Hippocampal formation (tissue), 2 donors: ENCODE measurements around the gene SLC13A4.
"Not testable (repeated sequence)": the region's sequence is repeated elsewhere in the genome, so short reads cannot be mapped to it uniquely, and the experiment has no call there.

ENCODE experiments used
- DNase-seq, 2 donors: peaks; one replicate each; lab custom pipeline; 2025; lab: John Stamatoyannopoulos, UW

Gene SLC13A4

DNA sequence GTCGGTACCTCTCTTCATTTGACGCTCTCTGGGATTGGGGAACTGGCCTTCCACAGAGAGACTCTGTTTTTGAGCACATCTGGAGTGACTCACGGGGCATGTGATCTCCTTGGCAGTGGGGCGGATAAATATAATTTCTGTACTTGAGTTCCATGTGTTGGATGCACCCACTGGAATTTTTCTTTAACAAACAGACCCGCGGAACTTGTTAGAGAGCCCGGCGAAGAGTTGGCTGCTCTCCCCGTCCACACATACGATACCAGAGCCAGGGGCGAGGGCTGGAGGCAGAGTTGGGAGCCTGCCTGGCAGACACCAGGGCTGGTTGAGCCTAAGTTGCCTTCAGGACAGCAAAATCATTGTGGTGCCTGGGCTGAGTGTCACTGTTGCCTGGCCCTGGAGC is 20.8 kb upstream of the SLC13A4 start, which contains the start of gene FAM180A:
FAM180A (minus strand) TSS at position 44 of the 400 bp plus-strand sequence. CDS start 233 bp downstream, outside the sequence.
- DNase-seq: no peak

DNA sequence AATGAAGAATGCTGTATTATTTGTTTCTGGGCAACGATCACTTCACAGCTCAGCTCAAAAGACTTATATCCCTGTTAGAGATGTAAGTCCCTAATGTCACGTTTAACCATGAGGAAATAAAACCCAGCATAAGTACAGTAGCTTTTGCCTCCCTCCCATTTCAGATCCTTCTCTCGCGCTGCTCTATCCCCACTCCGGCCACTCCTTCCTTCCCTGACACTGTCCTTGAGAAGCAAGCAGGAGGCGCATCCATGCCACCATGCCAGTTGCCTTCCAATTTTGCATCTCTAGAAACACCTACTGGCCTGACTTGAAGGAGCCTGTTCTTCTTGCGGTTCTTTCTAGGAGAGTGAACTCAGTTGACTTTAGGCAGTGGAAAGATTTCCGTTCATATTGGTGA is 19.4 kb upstream of the SLC13A4 start:
- DNase-seq: no peak

DNA sequence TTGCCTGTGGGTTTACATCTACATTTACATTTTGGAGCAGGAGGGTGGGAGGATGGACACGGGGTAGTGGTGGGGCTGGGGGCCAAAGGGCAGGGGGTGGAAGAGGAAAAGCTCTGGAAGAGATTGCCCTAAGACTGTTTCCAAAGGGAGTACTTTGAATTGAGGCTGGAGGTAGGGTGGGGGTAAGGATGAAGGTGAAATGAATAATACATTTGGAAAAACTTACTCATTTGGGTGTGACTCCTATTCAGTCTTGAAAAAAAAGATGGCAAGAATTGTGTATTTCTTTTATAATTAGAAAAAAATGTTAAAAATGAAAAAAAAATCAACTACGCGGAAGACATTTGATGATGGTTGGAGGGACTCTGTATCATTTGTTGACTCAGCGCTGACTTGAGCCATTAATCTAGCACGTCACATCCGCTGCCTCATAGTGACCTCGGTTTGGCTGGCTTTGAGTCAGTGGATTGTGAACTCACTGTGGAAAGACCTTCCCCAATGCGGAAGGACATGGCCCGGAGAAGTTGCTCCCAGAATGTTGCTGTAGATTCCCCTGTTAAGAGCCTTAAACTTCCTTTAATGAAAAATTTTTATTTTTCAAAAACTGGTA is 17.8 kb upstream of the SLC13A4 start:
- no peak for DNase-seq

DNA sequence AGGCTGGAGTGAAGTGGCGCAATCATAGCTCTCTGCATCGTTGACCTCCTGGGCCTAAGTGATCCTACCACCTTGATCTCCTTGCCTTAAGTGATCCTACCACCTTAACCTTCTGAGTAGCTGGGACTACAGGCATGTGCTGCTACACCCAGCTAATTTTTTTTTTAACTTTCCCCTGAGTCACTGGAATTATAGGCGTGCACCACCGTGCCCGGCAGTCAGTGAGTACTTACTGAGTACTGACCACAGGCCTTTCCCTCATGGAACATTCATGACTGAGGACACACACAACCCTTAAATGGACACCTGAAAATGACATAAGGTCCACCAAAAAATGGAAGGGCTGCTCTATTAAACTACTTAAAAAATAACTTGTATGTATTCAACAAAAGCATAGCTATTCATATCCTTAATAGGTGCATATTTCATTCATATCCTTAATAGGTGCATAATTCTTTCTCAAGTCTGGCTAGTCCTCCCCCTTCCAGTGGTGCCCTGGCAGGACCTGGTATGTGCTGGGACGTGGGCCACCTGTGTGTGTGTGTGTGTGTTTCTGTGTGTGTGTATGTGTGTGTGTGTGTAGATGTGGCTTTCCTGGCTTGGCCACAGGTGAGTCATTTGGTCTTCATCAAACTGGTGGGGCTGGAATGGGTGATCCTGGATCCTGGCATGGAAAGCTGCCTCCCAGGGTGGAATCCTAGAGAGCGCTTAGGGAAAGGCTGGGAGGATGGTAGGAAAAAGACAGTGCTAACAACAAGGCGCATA is 17.1 kb upstream of the SLC13A4 start:
- DNase-seq: no peak

DNA sequence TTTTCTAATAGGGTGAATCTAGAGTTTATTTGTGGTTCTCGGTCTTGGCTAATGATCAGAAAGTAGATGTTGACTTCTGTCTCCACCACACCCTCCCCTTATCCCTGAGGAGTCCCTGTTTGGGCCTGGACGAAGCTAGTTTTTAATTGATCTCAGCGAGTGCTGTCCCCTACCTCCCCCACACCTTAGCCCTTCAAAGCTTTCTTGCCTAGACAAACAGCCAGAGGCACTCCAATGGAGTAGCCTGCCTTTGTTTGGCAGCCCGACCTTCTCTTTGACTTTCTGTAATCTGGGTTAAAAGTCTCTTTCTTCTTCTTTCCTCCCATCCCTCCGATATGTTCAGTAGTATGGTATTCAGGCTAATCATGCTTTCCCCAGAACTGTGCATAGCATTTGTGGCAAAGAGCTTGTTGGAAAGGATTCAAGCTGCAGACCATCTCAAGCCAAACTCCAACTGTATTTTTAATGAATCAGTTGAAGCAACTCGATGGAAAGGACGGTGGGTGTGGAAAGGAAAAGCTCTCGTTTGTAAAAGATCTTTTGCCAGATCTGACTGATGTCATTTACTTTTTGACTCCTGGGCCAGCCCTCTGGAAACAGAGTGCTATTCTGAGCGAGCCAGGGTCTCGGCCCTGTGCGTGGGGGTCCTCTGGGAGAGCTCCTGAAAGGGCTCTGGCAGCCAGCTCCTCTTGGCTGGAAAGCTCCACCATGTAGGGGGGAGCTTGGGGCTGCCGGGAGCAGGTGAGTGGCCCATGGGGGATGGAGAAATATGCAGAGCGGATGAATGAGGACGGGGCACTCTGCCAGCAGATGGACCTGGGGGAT is 16.1 kb upstream of the SLC13A4 start:
- no peak for DNase-seq

DNA sequence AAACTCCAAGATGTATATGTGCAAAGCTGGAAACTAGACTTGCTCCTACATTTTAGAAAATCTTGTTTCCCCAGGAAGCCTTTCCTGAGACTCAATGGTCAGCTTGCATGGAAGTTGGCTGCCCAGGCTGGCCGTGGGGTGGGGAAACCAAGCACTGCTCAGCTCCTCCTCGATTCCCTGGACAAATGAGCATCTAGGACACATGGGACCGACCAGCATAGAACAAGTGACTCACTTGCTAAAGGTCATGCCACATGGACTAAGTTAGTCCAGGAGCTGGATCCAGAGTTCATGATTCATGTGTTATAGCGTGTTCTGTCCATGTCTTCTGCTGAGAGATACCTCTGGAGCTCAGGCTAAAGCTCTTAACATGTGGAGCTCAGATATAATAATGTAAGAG is 14.4 kb upstream of the SLC13A4 start:
- DNase-seq: no peak

DNA sequence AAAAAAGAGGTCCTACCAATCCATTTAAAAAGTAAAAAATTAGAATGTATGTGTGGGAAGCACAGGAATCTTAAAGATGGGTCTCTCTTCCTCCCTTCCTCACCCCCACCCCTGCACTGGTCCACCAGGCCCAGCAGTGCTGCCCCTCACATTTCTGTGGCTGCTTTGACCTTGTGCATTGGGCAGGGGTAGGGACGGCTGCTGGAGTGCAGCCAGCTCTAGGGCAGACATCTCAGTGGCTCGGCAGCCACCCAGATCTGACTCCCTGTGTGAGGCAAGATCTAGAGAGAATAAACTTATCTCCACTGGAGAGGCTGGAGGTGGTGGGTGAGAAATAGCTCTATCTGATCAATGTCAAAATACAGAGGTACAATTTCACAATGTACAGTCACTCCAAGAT is 13.9 kb upstream of the SLC13A4 start:
- no peak for DNase-seq

DNA sequence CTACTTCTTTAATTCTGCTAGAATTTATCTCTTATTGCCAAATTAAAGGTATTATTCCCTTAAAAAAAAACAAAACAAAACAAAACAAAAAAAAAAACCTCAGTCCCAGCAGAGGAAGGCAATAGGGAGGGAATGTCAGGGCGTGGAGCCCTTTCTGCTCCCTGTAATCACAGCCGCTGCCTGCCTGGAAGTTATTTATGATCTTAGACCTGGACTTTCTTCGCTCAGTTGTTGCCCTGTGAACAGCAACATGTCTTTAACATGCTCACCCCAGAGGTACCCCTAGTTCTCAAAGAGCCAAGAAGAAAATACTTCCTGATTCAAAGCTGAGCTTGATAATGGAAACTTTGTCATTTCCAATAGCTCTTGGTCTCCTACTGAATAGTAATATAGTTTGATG is 12.9 kb upstream of the SLC13A4 start:
- no peak for DNase-seq

DNA sequence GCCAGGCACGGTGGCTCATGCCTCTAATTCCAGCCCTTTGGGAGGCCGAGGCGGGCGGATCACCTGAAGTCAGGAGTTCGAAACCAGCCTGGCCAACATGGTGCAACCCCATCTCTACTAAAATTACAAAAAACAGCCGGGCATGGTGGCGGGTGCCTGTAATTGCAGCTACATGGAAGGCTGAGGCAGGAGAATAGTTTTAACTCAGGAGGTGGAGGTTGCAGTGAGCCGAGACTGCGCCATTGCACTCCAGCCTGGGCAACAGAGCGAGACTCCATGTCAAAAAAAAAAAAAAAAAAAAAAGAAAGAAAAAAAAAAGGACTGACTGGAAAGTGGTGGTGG is 9.3 kb upstream of the SLC13A4 start:
- not testable (repeated sequence) for DNase-seq

DNA sequence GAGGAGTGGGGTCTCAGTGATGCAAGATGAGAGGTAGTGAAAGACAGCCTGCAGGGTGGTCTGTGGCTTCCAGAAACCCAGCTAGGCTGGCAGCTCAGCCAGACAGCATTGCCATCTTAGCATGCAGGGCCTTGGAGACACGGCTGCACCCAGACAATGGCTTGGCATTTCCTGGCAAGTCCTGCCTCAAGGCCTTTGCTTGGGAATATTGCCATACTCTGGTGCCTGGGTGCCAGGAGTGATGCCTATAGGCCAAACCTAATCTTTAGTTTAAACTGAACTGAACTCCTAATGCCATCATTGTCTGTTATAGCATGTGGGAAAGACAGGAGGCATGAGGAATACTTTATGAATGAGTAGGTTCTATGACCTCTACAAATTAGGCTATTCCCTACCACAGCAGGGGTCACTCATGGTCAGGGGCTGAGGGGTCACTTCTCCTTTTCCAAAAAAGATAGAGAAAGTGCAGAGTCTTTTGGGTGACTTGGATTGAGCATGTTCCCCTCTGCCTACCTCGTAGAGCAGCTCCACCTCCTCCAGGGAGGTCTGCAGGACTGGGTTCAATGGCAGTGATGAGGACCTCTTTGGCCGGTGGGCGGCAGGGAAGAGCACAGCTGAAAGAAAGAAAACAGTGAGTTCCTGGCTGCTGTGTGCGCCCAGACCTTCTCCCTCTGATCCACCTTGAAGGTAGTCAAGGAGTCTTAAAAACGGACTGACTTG is 8.8 kb upstream of the SLC13A4 start:
- DNase-seq: no peak

DNA sequence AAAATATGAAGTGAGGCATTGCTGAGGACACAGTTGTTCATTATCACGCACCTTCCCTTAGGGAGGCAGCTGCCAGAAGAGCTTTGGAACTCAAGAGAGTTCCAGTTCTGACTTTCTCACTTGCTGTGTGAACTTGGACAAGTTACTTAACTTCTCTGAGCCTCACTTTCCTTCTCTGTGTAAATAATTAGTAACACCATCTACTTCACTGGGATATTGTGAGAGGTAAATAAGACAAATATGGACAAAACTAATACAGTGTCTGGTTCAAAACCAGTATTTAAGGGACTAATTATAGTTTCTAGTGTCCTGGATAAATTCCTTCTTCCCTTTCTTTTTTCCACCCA is 6.3 kb upstream of the SLC13A4 start:
- DNase-seq: no peak

DNA sequence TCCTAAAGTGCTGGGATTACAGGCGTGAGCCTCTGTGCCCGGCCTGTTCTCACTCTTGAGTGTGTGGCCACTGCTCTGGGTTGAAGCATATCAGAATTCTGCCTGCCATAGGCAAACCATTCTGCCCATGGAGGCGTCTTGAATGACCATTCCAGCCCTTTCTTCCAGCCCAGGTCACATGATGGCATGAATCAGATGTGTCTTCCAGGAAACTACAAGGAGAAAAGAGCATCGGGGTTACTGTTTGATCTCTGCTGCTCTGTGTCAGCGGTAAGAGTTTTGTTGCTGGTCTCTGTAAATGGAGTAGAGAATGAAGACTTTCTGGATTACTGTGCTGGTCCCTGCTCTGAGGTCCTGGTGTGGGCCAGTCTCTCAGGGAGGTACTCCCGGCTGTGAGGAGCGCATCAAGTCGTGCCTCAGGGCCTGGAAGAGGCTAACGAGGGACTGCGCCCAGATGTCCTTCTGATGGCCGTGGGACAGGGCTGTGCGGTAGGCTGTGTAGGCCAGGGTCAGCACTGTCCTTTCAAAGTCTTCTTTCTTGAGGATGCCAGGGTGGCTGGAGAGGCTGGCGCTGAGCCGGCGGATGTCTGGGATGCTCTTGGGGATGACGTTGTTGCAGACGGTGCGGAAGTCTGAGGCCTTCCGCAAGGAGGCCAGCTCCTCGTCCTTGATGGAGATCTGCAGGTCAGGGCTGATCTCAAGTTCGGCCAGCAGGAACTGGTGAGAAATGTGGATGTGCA is 5.8 kb upstream of the SLC13A4 start:
- no peak for DNase-seq

DNA sequence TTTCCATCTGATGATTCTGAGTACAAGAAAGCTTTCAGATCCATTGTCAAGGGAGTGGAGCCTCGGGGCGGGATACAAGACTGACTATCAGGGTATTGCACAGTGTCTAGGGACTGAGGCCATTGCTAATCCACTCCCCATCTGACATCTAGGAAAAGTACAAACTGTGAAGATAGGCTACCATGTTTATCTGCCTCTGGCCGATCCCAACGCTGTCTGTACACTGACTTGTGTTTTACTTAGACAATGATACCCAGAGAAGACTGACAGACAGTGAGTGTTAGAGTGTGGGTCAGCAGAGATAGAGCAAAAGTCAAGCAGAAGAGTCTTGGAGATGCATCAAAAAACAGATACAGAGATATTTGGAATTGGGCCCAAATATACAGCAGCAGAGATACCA is 3.1 kb upstream of the SLC13A4 start:
- no peak for DNase-seq

DNA sequence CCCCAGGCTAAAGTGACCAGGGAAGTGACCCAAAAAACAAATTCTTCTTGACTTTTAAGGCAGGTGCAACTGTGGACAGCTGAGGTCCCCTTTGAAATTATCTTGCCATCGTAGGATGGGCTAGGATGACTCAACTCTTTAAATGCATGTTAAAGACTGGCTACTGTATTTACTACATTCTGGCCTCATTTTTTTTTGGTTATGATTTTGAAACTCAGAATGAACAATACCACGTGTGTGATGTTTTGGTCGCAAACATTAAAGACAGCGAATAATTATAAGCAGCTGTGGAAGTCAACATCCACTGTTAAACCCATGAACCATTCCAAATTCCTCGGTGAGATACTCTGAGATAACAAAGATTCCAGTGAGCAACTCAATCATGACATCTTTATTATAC is 1.2 kb upstream of the SLC13A4 start:
- no peak for DNase-seq

DNA sequence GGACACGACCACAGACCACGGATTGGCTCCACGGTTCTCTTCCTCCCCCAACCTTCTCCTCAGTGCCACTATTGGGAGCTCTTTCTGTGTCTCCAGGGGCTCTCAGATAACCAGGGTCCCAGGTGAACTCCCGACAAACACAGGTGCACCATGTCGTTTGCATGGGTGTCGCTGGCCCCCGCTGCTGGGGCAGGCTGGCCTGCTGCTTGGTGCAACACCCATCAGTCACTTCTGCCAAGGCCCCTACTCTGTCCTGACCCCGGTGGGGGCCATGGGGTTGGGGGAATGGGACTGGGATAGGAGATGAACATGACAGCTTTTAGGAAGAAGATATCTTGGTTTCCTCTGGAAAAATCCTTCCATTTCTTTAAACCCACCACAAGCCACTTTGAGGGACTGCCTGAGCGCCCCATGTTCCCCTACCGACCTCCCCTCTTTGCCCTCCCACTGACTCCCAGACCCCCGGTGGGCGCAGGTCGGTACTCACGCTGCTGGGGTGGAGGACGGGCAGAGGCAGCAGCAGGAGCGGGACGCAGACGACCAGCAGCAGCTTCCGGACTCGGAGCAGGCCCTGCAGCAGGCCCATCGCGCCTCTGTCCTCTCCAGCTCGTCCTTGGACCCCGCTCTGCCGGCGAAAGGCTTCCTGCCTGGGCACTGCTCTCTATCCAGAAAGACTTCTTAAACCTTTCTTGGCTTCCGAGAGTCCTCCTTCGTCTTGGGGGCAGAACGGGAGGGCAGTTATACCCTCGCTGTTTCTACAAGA is 894 bp downstream of the SLC13A4 start:
- DNase-seq: no peak

DNA sequence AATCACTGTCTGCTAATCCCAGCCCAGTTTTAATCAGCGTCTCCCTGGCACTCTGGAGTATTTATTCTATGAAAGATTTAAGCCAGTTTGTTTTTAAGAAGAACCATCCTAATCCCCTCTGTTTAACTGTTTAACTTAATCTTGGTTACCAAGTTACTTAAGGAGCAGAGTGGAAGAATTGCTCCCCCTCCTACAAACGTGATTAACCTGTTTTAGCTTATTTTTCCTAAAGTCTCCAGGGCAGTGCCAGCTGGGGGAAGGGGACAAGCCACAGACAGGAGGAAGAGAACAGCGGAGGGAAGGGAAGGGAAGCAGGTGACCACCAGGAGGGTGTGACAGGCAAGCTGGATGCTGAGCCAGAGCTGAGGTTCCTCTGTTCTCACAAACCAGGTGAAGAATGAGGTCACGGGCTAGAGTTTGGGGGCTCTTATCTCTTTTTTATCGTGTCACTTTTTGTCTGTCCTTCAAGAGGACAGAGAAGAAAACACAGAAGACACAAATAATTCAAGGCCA is 1.7 kb downstream of the SLC13A4 start:
- no peak for DNase-seq

DNA sequence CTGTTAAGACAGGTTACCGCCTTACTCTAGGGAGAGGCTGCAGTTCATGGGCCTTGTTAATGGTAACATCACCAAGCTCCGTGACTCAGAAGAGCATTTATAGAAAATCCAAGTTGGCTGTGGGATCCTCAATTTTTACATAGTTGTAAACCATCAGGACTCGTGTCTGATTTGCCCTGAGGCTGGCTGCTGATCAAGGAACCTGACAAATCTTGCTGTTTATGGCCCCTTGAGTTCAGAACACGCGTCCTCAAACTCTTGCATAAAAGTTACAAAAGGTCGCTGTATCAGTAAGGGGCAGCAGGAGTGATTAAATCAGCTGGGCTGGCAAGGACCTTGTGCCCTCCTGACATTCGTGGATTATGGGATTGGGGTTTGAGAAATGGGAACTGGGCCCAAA is 4.6 kb downstream of the SLC13A4 start:
- no peak for DNase-seq

DNA sequence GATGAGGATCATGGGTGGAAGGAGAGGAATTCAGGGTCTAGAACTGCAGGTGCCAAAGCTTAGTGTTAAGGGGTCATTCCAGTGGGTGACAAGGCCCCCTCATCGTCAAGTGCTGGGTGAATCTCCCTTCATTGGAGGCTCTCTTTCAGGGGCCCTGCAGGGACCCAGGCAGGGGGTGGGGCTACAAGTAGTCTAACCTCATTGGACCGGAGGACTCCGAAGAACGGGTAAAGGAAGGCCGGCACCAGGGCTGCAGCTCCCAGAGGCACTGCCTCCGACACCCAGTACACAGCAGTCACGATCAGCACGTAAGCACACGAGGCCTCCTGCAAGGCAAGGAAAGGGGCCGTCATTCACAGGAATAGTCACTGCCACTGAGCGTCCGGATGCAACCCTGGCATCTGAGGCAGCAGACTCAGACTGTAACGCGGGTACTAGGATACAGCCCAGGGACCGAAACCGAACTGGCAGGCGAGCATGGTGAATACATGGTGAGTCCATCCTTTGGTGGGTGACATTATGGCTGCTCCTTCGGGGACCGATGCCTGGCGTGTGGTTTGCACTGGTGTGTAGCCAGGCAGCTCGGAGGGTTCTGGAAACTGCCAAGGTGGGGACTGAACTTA is 6.7 kb downstream of the SLC13A4 start:
- no peak for DNase-seq

DNA sequence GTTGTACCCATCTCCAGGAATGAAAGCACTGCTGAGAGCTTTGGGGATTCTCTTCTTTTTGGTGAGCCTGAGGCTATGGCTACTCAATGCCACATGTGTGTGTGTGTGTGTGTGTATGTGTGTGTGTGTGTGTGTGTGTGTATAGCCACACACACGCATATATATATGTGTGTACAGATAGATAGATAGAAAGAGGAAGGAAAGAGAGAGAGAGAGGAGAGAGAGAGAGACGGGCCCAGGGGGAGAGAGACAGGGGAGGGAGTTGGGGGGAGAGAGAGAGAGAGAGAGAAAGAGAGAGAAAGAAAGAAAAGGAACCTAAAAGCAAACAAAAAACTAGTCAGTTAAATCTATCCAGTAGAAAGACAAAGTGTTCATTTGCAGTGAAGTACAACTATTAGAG is 8.3 kb downstream of the SLC13A4 start:
- DNase-seq: no peak

DNA sequence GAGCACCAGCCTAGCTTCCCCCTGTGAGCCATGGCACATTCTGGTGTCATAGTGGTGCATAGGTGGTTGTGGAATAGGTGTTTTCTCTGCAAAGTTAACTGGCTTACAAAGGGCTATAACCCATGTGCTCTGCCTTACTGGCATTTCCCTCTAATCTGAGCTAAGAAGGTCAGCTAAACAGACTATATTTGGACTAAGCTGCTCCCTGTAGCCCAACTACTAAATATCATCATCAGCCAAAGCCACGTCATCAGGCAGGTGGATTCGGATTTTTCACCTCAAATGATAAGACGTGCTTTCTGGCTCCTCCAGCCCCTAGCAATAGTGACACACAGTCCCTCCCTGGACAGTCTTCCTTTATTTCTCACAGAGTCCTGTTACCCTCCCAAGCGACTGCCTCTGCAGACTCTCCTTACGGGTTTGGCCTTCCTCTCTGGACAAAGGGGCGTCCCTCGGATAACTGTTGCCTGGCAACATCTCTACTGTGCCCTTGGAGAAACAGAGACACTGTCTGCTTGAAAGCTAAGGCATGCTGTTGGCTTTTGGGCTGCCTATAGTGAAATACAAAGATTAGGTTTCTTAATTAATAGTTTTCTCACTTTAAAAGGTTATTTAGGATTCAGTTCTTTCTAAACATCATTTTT is 9.1 kb downstream of the SLC13A4 start:
- no peak for DNase-seq
